Liver (tissue), 9 donors: ENCODE data around the gene PNKP. TPM values are rescaled to one million over a fixed set of nuclear protein-coding genes. Genes with fewer than 3 reads are reported as not detected.

ENCODE experiments used
- DNase-seq: peaks from one replicate; pipeline ENCODE4 v3.0.0-alpha.2; 2017; ENCODE audit warnings: low spot score
- H3K27ac ChIP-seq, 2 donors: one replicate each; pipeline ENCODE4 v1.7.0; 2013; ENCODE audit warnings: inconsistent platforms in 2 of 2, low read length in 2 of 2, control low read depth in 1 of 2, low read depth in 1 of 2, mild to moderate bottlenecking in 1 of 2
- H3K27me3 ChIP-seq, 4 donors: one replicate each; pipeline versions ENCODE4 v1.6.1 to v1.7.0; 2013; ENCODE audit warnings: low read length in 3 of 4, inconsistent platforms in 1 of 4, mild to moderate bottlenecking in 1 of 4, moderate library complexity in 1 of 4; ENCODE audit not compliant: control insufficient read depth in 4 of 4, insufficient read depth in 4 of 4
- H3K36me3 ChIP-seq, 4 donors: one replicate each; pipeline versions ENCODE4 v1.6.1 to v1.7.0; 2013; ENCODE audit warnings: low read length in 3 of 4, mild to moderate bottlenecking in 3 of 4, low read depth in 1 of 4, moderate library complexity in 1 of 4; ENCODE audit not compliant: control insufficient read depth in 4 of 4, insufficient read depth in 3 of 4
- H3K4me1 ChIP-seq, 4 donors: one replicate each; pipeline versions ENCODE4 v1.6.1 to v1.7.0; 2013; ENCODE audit warnings: low read length in 3 of 4, mild to moderate bottlenecking in 3 of 4, moderate library complexity in 1 of 4; ENCODE audit not compliant: control insufficient read depth in 4 of 4, insufficient read depth in 4 of 4
- H3K4me3 ChIP-seq, 3 donors: one replicate each; pipeline versions ENCODE4 v1.6.1 to v1.7.0; 2013; ENCODE audit warnings: low read length in 3 of 3, control low read depth in 1 of 3, low read depth in 1 of 3, mild to moderate bottlenecking in 1 of 3
- H3K9ac ChIP-seq, 2 donors: one replicate each; pipeline ENCODE4 v1.7.0; 2013; ENCODE audit warnings: low read length in 2 of 2, mild to moderate bottlenecking in 2 of 2, moderate library complexity in 2 of 2, control low read depth in 1 of 2, low read depth in 1 of 2
- H3K9me3 ChIP-seq, 4 donors: one replicate each; pipeline versions ENCODE4 v1.6.1 to v1.7.0; 2013; ENCODE audit warnings: low read length in 3 of 4; ENCODE audit not compliant: control insufficient read depth in 4 of 4
- ATF3 ChIP-seq: IDR thresholded peaks from 2 replicates; pipeline ENCODE4 v1.6.1; 2016; ENCODE audit warnings: antibody characterized with exemption
- CTCF ChIP-seq: fragments of 150-350 bp; IDR thresholded peaks from 2 replicates; pipeline ENCODE4 v1.5.1; 2017; ENCODE audit warnings: improper control_type of control experiment, low read depth, low read length; ENCODE audit not compliant: missing input control
- EGR1 ChIP-seq, 2 donors: IDR thresholded peaks; 2 replicates each; pipeline ENCODE4 v1.6.1; 2016 to 2018; ENCODE audit warnings: antibody characterized with exemption in 2 of 2, low read depth in 2 of 2
- FOXA1 ChIP-seq: IDR thresholded peaks from 2 replicates; pipeline ENCODE4 v1.6.1; 2016; ENCODE audit warnings: antibody characterized with exemption
- FOXA2 ChIP-seq: IDR thresholded peaks from 2 replicates; pipeline ENCODE4 v1.6.1; 2016; ENCODE audit warnings: antibody characterized with exemption
- GABPA ChIP-seq, 2 donors: IDR thresholded peaks in 1 of 2; conservative IDR thresholded peaks in 1 of 2; 2 replicates each; pipeline ENCODE4 v1.6.1; 2016; ENCODE audit warnings: antibody characterized with exemption in 2 of 2, mild to moderate bottlenecking in 1 of 2, moderate library complexity in 1 of 2
- HNF4A ChIP-seq, 2 donors: conservative IDR thresholded peaks; 2 replicates each; pipeline ENCODE4 v1.6.1; 2016; ENCODE audit warnings: antibody characterized with exemption in 2 of 2, mild to moderate bottlenecking in 2 of 2
- HNF4G ChIP-seq: IDR thresholded peaks from 2 replicates; pipeline ENCODE4 v1.6.1; 2016; ENCODE audit warnings: antibody characterized with exemption
- JUND ChIP-seq, 2 donors: IDR thresholded peaks; 2 replicates each; pipeline ENCODE4 v1.6.1; 2016; ENCODE audit warnings: antibody characterized with exemption in 2 of 2
- MAX ChIP-seq: IDR thresholded peaks from 2 replicates; pipeline ENCODE4 v1.6.1; 2016; ENCODE audit warnings: antibody characterized with exemption
- NR2F2 ChIP-seq: IDR thresholded peaks from 2 replicates; pipeline ENCODE4 v1.6.1; 2016; ENCODE audit warnings: antibody characterized with exemption
- RAD21 ChIP-seq, 2 donors: IDR thresholded peaks; 2 replicates each; pipeline ENCODE4 v1.6.1; 2016; ENCODE audit warnings: antibody characterized with exemption in 2 of 2, mild to moderate bottlenecking in 2 of 2
- REST ChIP-seq: IDR thresholded peaks from 2 replicates; pipeline ENCODE4 v1.6.1; 2016; ENCODE audit warnings: antibody characterized with exemption, mild to moderate bottlenecking
- SP1 ChIP-seq: IDR thresholded peaks from 2 replicates; pipeline ENCODE4 v1.6.1; 2018; ENCODE audit warnings: antibody characterized with exemption, mild to moderate bottlenecking
- TAF1 ChIP-seq: conservative IDR thresholded peaks from 2 replicates; pipeline ENCODE4 v1.6.1; 2016; ENCODE audit warnings: antibody characterized with exemption, mild to moderate bottlenecking
- YY1 ChIP-seq: IDR thresholded peaks from 2 replicates; pipeline ENCODE4 v1.6.1; 2016; ENCODE audit warnings: antibody characterized with exemption, mild to moderate bottlenecking
- ZBTB33 ChIP-seq: IDR thresholded peaks from 2 replicates; pipeline ENCODE4 v1.6.1; 2016; ENCODE audit warnings: antibody characterized with exemption
- WGBS: extraction: QIAGEN DNeasy Blood & Tissue Kit; methylation state at CpG from one replicate; pipeline ENCODE4 v1.1.7; 2013; 5-methylcytosine and 5-hydroxymethylcytosine counted together
- polyA plus RNA-seq, 2 donors: library from polyadenylated mRNA; stranded (reverse) in 1 of 2; unstranded in 1 of 2; fragments of 200-250 nt in 1 of 2; fragments of >200 nt in 1 of 2; fragmentation: Nextera tagmentation in 1 of 2; extraction: Ambion mirVana in 1 of 2; gene quantifications; one replicate each; pipeline versions ENCODE4 v1.2.1 to v1.2.3, GENCODE V29; 2013 to 2015
- total RNA-seq, 2 donors: library from RNA; depleted of rRNA; stranded (reverse); fragments of >200 nt; gene quantifications; one replicate each; pipeline ENCODE4 v1.2.3, GENCODE V29; 2014
- donor health status: healthy.
- donor health status: healthy.
- donor health status: healthy.
- donor health status: healthy.
- donor health status: healthy.

Gene PNKP
- total and polyA plus RNA-seq, 4 donors = 17.3 to 30.9 (median 19.8) TPM

GRCh38 chr19:49860336-49861102, 6.9 kb downstream of the PNKP start:
- H3K4me1 ChIP-seq = peaks cover 6 to 9% (median 7%) of the 10 kb centered on the region in 4 donors
- TF ChIP-seq SP1 (no peak), FOXA1 (no peak), YY1 (no peak), NR2F2 (no peak), GABPA (IDR thresholded peaks at IDR 0.05 in 1 of 2, conservative IDR thresholded peaks at IDR 0.05 in 1 of 2) (no peak), CTCF (no peak), JUND (IDR thresholded peaks at IDR 0.05) (no peak), ZBTB33 (no peak), ATF3 (no peak), RAD21 (IDR thresholded peaks at IDR 0.05) (no peak), FOXA2 (no peak), EGR1 (IDR thresholded peaks at IDR 0.05; ENCODE audit: low read depth in 2 of 2) (no peak), TAF1 (no peak), MAX (no peak), HNF4G (no peak), HNF4A (conservative IDR thresholded peaks at IDR 0.05) (no peak), REST (no peak)
- no peaks in the 10 kb centered on the region for H3K27me3 ChIP-seq
- H3K9ac ChIP-seq = no peak overlapping the region
- H3K9me3 ChIP-seq = no peaks in the 10 kb centered on the region
- H3K27ac ChIP-seq = no peak overlapping the region
- no peak overlapping the region for H3K4me3 ChIP-seq
- 82% methylated on average over 17 of the region's 17 CpGs for WGBS
- DNase-seq = no peak
- H3K36me3 ChIP-seq = peaks cover 4 to 61% (median 11%) of the 10 kb centered on the region in 4 donors
